ENCODE data around the gene RAB37. TPM values are rescaled to one million over a fixed set of nuclear protein-coding genes. Genes with fewer than 3 reads are reported as not detected.

The RAB37 gene
- total and polyA plus RNA-seq, 2 of the 13 experiments (the other 11 are each of a cell fraction or from before 2014, with no cell fraction given), result 0.91 to 3.7 TPM

- TF ChIP-seq THAP7 (CRISPR knock-in tag; IDR thresholded peaks at IDR 0.05) (peak; percentile 76), HDAC1 (CRISPR knock-in tag; IDR thresholded peaks at IDR 0.05) (peak; percentile 15; the same call in 1 of the 2 replicates), ZNF230 (CRISPR knock-in tag; IDR thresholded peaks at IDR 0.05) (peak; percentile 58; the same call in 1 of the 2 replicates), ZNF572 (CRISPR knock-in tag; IDR thresholded peaks at IDR 0.05) (peak; percentile 86; the same call in 1 of the 2 replicates), NFYC (CRISPR knock-in tag; IDR thresholded peaks at IDR 0.05) (no peak), STAT6 (CRISPR knock-in tag; IDR thresholded peaks at IDR 0.05; ENCODE audit: borderline replicate concordance) (no peak), MATR3 (CRISPR knock-in tag; IDR thresholded peaks at IDR 0.05) (no peak), ZNF446 (CRISPR knock-in tag; IDR thresholded peaks at IDR 0.05) (peak; percentile 56; the same call in 1 of the 2 replicates), ZNF619 (CRISPR knock-in tag; IDR thresholded peaks at IDR 0.05) (peak; percentile 4; the same call in 1 of the 2 replicates), DPF2 (CRISPR knock-in tag; IDR thresholded peaks at IDR 0.05; ENCODE audit: borderline replicate concordance, low read depth) (peak; percentile 45; the same call in 1 of the 2 replicates), ZBTB2 (CRISPR knock-in tag; IDR thresholded peaks at IDR 0.05; ENCODE audit: low read depth) (0 out of 2 replicates have a peak, but pooled peaks have one; percentile 46), ZNF431 (CRISPR knock-in tag; IDR thresholded peaks at IDR 0.05; ENCODE audit: borderline replicate concordance, low read depth) (0 out of 2 replicates have a peak, but pooled peaks have one; percentile 40), PAWR (CRISPR knock-in tag; IDR thresholded peaks at IDR 0.05; ENCODE audit: borderline replicate concordance) (peak; percentile 89; the same call in 1 of the 2 replicates), POGK (CRISPR knock-in tag; conservative IDR thresholded peaks at IDR 0.05) (peak; percentile 9; the same call in 1 of the 2 replicates), ZNF451 (CRISPR knock-in tag; IDR thresholded peaks at IDR 0.05) (0 out of 2 replicates have a peak, but pooled peaks have one; percentile 1), ZNF704 (CRISPR knock-in tag; IDR thresholded peaks at IDR 0.05; ENCODE audit: borderline replicate concordance) (no peak), SP2 (CRISPR knock-in tag; IDR thresholded peaks at IDR 0.05) (0 out of 2 replicates have a peak, but pooled peaks have one; percentile 10), ZNF792 (CRISPR knock-in tag; IDR thresholded peaks at IDR 0.05) (peak; percentile 17; the same call in 1 of the 2 replicates), REL (CRISPR knock-in tag; conservative IDR thresholded peaks at IDR 0.05) (0 out of 2 replicates have a peak, but pooled peaks have one; percentile 63), TGIF2 (CRISPR knock-in tag; IDR thresholded peaks at IDR 0.05) (peak; percentile 21; the same call in 1 of the 2 replicates)
Measured at GRCh38 chr17:74749279-74750038, 12.4 kb downstream of the RAB37 start (continued).

All from HepG2 (cell line).